PC-3 (cell line): ENCODE results near the gene ST6GALNAC5. TPM values are rescaled to one million over a fixed set of nuclear protein-coding genes. Genes with fewer than 3 reads are reported as not detected.

Experiments
- ATAC-seq: fragments of 200-7000 bp; cut with Tn5 transposase; 2 replicates; pipeline ENCODE4 v1.9.1; 2020; ENCODE audit warnings: mild to moderate bottlenecking, moderate library complexity
- BruUV-seq: library from RNA; stranded (reverse); fragments of 400-500 nt; replicated peaks from 2 replicates; lab custom pipeline; 2021; lab: Mats Ljungman, UMichigan
- CTCF ChIA-PET: fragments of 300-600 bp; sonication (Branson Sonifier 250); formaldehyde crosslinking; loops from one replicate; lab custom pipeline; 2022; ENCODE audit warnings: antibody characterized with exemption; lab: Charles Lee
- POLR2A ChIA-PET: fragments of 300-600 bp; sonication (Branson Sonifier 250); formaldehyde crosslinking; loops from one replicate; lab custom pipeline; 2022; ENCODE audit warnings: antibody characterized with exemption; ENCODE audit not compliant: unreplicated experiment; lab: Charles Lee
- DNase-seq: peaks from one replicate; pipeline ENCODE4 v3.0.0-alpha.2; 2015
- H2AFZ ChIP-seq: fragments of 300-600 bp; sonication (generic); 2 replicates; pipeline ENCODE4 v1.6.0; 2016; ENCODE audit warnings: antibody characterized with exemption, low read length
- H3F3A ChIP-seq: fragments of 300-600 bp; sonication (generic); one replicate; pipeline ENCODE4 v1.6.0; 2017; ENCODE audit warnings: antibody characterized with exemption, low read length, control low read depth, mild to moderate bottlenecking; ENCODE audit not compliant: unreplicated experiment
- H3K27ac ChIP-seq: fragments of 300-600 bp; sonication (generic); 2 replicates; pipeline ENCODE4 v1.5.1; 2016; ENCODE audit warnings: mild to moderate bottlenecking, low read length
- H3K27me3 ChIP-seq: fragments of 300-600 bp; sonication (generic); 2 replicates; pipeline ENCODE4 v1.6.1; 2016; ENCODE audit warnings: low read length, mixed read lengths
- H3K36me3 ChIP-seq: fragments of 300-600 bp; sonication (generic); 2 replicates; pipeline ENCODE4 v1.6.1; 2016; ENCODE audit warnings: low read depth, mixed run types, low read length, mixed read lengths
- H3K4me1 ChIP-seq: fragments of 300-600 bp; sonication (generic); 2 replicates; pipeline ENCODE4 v1.5.1; 2016; ENCODE audit warnings: low read length; ENCODE audit not compliant: insufficient read depth
- H3K4me2 ChIP-seq: fragments of 300-600 bp; sonication (generic); 2 replicates; pipeline ENCODE4 v1.6.0; 2016; ENCODE audit warnings: low read length
- H3K4me3 ChIP-seq: fragments of 300-600 bp; sonication (generic); 2 replicates; pipeline ENCODE4 v1.5.1; 2016; ENCODE audit warnings: mild to moderate bottlenecking, low read length, mixed read lengths
- H3K79me2 ChIP-seq: fragments of 300-600 bp; sonication (generic); 2 replicates; pipeline ENCODE4 v1.6.1; 2017; ENCODE audit warnings: low read length, mixed read lengths
- H3K9ac ChIP-seq: fragments of 300-600 bp; sonication (generic); 2 replicates; pipeline ENCODE4 v1.6.0; 2016; ENCODE audit warnings: mild to moderate bottlenecking, low read length
- H3K9me2 ChIP-seq: fragments of 300-600 bp; sonication (generic); replicated peaks from 2 replicates; pipeline ENCODE4 v1.6.1; 2016; ENCODE audit warnings: mixed run types, low read length, mixed read lengths
- H3K9me3 ChIP-seq: fragments of 300-600 bp; sonication (generic); 2 replicates; pipeline ENCODE4 v1.6.1; 2016; ENCODE audit warnings: low read length, mixed read lengths
- H4K20me1 ChIP-seq: fragments of 300-600 bp; sonication (generic); 2 replicates; pipeline ENCODE4 v1.6.1; 2016; ENCODE audit warnings: low read length, mixed read lengths
- CTCF ChIP-seq: fragments of 300-600 bp; sonication (generic); conservative IDR thresholded peaks from 2 replicates; pipeline ENCODE4 v1.5.1; 2017; ENCODE audit warnings: antibody characterized with exemption, low read depth, mild to moderate bottlenecking, low read length
- EZH2 ChIP-seq: fragments of 300-600 bp; sonication (generic); IDR thresholded peaks from one replicate; pipeline ENCODE4 v1.6.1; 2017; ENCODE audit warnings: antibody characterized with exemption, mild to moderate bottlenecking, low read length; ENCODE audit not compliant: unreplicated experiment
- EZH2phosphoT487 ChIP-seq: fragments of 300-600 bp; sonication (generic); IDR thresholded peaks from 2 replicates; pipeline ENCODE4 v1.6.1; 2018; ENCODE audit warnings: mild to moderate bottlenecking, antibody characterized with exemption, low read length, borderline replicate concordance
- intact Hi-C: fragments of 100-400 bp; cut with micrococcal nuclease; formaldehyde crosslinking; loops from 2 replicates; pipeline ENCODE4 v1.9.0; 2023
- total RNA-seq: library from RNA; depleted of rRNA; stranded (reverse); fragments of >200 nt; gene quantifications from 2 replicates; pipeline ENCODE4 v1.2.3, GENCODE V29; 2014

The ST6GALNAC5 gene
- total RNA-seq, 1 experiment from 2014 or later, result 0.36 TPM

GRCh38 chr1:76891931-76892622 lies 24.8 kb downstream of the ST6GALNAC5 start:
- H3K9me3 ChIP-seq, result no peaks in the 10 kb centered on the region
- TF ChIP-seq EZH2 (no peak), EZH2phosphoT487 (no peak), CTCF (no peak)
- ATAC-seq, result peak; percentile 55

GRCh38 chr1:76892675-76893074 lies 25.4 kb downstream of the ST6GALNAC5 start:
- no peak overlapping the region for H3K9ac ChIP-seq
- TF ChIP-seq EZH2phosphoT487, result no peak
- TF ChIP-seq CTCF, result no peak
- no peak for TF ChIP-seq EZH2
- H2AFZ ChIP-seq, result no peak overlapping the region
- H3K36me3 ChIP-seq, result no peaks in the 10 kb centered on the region
- no peaks in the 10 kb centered on the region for H3F3A ChIP-seq
- no peak overlapping the region for H3K4me3 ChIP-seq
- no peaks in the 10 kb centered on the region for H3K9me2 ChIP-seq
- DNase-seq, result no peak
- H3K4me2 ChIP-seq, result no peak overlapping the region
- no peaks in the 10 kb centered on the region for H3K9me3 ChIP-seq
- intact Hi-C loops, result no loop called here
- H3K27me3 ChIP-seq, result no peaks in the 10 kb centered on the region
- no peaks in the 10 kb centered on the region for H3K79me2 ChIP-seq
- ChIA-PET CTCF (interaction anchor here (0.6 kb wide), 1 partner anchor 167 kb away, joined by 3 read pairs; no protein-coding TSS in a partner anchor), POLR2A (no interaction called here)
- H3K27ac ChIP-seq, result no peak overlapping the region
- no peaks in the 10 kb centered on the region for H4K20me1 ChIP-seq
- no peak for ATAC-seq
- H3K4me1 ChIP-seq, result no peaks in the 10 kb centered on the region
- BruUV-seq, result no TSS peak

More at GRCh38 chr1:76891931-76892622, 24.8 kb downstream of the ST6GALNAC5 start:
- no peak overlapping the region for H3K4me2 ChIP-seq
- H3F3A ChIP-seq, result no peaks in the 10 kb centered on the region
- no peak overlapping the region for H3K4me3 ChIP-seq
- no peaks in the 10 kb centered on the region for H3K79me2 ChIP-seq
- no peaks in the 10 kb centered on the region for H3K27me3 ChIP-seq
- H4K20me1 ChIP-seq, result no peaks in the 10 kb centered on the region
- POLR2A ChIA-PET, result no interaction called here
- intact Hi-C loops, result no loop called here
- no peaks in the 10 kb centered on the region for H3K36me3 ChIP-seq
- H2AFZ ChIP-seq, result no peak overlapping the region
- H3K27ac ChIP-seq, result no peak overlapping the region
- DNase-seq, result no peak
- no TSS peak for BruUV-seq
- no peaks in the 10 kb centered on the region for H3K9me2 ChIP-seq
- H3K9ac ChIP-seq, result no peak overlapping the region
- H3K4me1 ChIP-seq, result no peaks in the 10 kb centered on the region
- CTCF ChIA-PET, result no interaction called here

GRCh38 chr1:76901158-76901767 lies 34.0 kb downstream of the ST6GALNAC5 start:
- H3F3A ChIP-seq, result no peaks in the 10 kb centered on the region
- H3K79me2 ChIP-seq, result no peaks in the 10 kb centered on the region
- H3K4me2 ChIP-seq, result no peak overlapping the region
- no peaks in the 10 kb centered on the region for H3K9me2 ChIP-seq
- no peaks in the 10 kb centered on the region for H3K36me3 ChIP-seq
- no peaks in the 10 kb centered on the region for H3K27me3 ChIP-seq
- ChIA-PET POLR2A (no interaction called here), CTCF (interaction anchor here (0.7 kb wide), 1 partner anchor 130 kb away, joined by 6 read pairs; no protein-coding TSS in a partner anchor)
- BruUV-seq, result no TSS peak
- H3K9me3 ChIP-seq, result no peaks in the 10 kb centered on the region
- H4K20me1 ChIP-seq, result no peaks in the 10 kb centered on the region
- intact Hi-C loops, result loop anchor here (1.0 to 10.0 kb wide), 4 partner anchors 130 to 746 kb away; no protein-coding TSS in a partner anchor
- H3K4me1 ChIP-seq, result no peaks in the 10 kb centered on the region
- H3K9ac ChIP-seq, result no peak overlapping the region
- no peak overlapping the region for H2AFZ ChIP-seq
- ATAC-seq (peak; percentile 88), DNase-seq (peak; percentile 76)
- H3K4me3 ChIP-seq, result no peak overlapping the region
- no peak overlapping the region for H3K27ac ChIP-seq
- TF ChIP-seq EZH2phosphoT487 (no peak), EZH2 (no peak), CTCF (peak; percentile 95)
